NCI-H82 treated with DMSO at 0.1 percent for 48 hours (cell line): ENCODE measurements around the gene TMEM212.

Source experiments
- DNase-seq: peaks from one replicate; lab custom pipeline; 2025; ENCODE audit not compliant: unreplicated experiment; lab: John Stamatoyannopoulos, UW

TMEM212 gene

GRCh38 chr3:171833789-171834460 is 9.2 kb upstream of the TMEM212 start:
- DNase-seq: no peak

GRCh38 chr3:171834461-171834801 is 8.7 kb upstream of the TMEM212 start:
- no peak for DNase-seq

- DNase-seq: no peak
These were observed 8.0 kb upstream of the TMEM212 start for GRCh38 chr3:171835116-171835515.

GRCh38 chr3:171835613-171836012 is 7.5 kb upstream of the TMEM212 start:
- DNase-seq: no peak

- DNase-seq: no peak
These were observed 6.3 kb upstream of the TMEM212 start for GRCh38 chr3:171836855-171837254.

GRCh38 chr3:171837698-171838097 is 5.5 kb upstream of the TMEM212 start:
- no peak for DNase-seq

GRCh38 chr3:171838218-171838720 is 4.9 kb upstream of the TMEM212 start:
- no peak for DNase-seq

GRCh38 chr3:171839270-171839669 is 3.9 kb upstream of the TMEM212 start:
- DNase-seq: no peak

- no peak for DNase-seq
These were observed 2.7 kb upstream of the TMEM212 start for GRCh38 chr3:171840445-171840810.

GRCh38 chr3:171840811-171841619 is 2.1 kb upstream of the TMEM212 start:
- DNase-seq: no peak

GRCh38 chr3:171841620-171842000 is 1.5 kb upstream of the TMEM212 start:
- DNase-seq: no peak

- DNase-seq: no peak
These were observed 1.7 kb downstream of the TMEM212 start for GRCh38 chr3:171844873-171845272.

- no peak for DNase-seq
These were observed 2.5 kb downstream of the TMEM212 start for GRCh38 chr3:171845481-171846284.

GRCh38 chr3:171846597-171846996 is 3.4 kb downstream of the TMEM212 start:
- DNase-seq: no peak

- no peak for DNase-seq
These were observed 4.0 kb downstream of the TMEM212 start for GRCh38 chr3:171847133-171847532.

- no peak for DNase-seq
These were observed 4.6 kb downstream of the TMEM212 start for GRCh38 chr3:171847595-171848259.

- DNase-seq: no peak
These were observed 6.6 kb downstream of the TMEM212 start for GRCh38 chr3:171849617-171850319.

GRCh38 chr3:171850320-171850959 is 7.3 kb downstream of the TMEM212 start:
- no peak for DNase-seq

GRCh38 chr3:171850960-171851659 is 8.0 kb downstream of the TMEM212 start:
- no peak for DNase-seq
